Kidney tubule cell (primary cell): ENCODE measurements around the gene PXMP2.
"Not testable (repeated sequence)": the region's sequence is repeated elsewhere in the genome, so short reads cannot be mapped to it uniquely, and the experiment has no call there.

Source experiments
- DNase-seq: peaks from one replicate; pipeline ENCODE4 v3.0.0-alpha.2; 2018; ENCODE audit warnings: low spot score

Gene PXMP2

DNA sequence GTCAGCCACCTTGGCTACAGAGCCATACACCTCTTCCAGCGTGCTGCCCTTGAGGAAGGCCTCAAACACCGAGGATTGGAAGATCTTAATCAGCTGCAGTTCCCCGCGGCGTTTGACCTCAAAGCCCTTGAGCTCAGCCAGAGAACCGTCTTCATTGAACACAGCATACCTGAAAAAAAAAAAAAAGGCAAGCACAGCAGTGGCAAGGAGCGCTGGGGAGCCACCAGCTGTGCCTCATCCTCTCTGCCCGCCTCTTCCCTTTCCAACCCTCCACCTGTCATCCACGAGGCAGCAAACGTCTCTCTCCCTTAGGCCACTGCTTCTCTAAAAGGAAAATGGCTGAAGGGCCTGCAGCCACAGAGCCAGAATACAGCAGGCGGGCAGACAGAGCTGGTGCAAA, 26.4 kb upstream of the PXMP2 start:
- DNase-seq, result no peak

DNA sequence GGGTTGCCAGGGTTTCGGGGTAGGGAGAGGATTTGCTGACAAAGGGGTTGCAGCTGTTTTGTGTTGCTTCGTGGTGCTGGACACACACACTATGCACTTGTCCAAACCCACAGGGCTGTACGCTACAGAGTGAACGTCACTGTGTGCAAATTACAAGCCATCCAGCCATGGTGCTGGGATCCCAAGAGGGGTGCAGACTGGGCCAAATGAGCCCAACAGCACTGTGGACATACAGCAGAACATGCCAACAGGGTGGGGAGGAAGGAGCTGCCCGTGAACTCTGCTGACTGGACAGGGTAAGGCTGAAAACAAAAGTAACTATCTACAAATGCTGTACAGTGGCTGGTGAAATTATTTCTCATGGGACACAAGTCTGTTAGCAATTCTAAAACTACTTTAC, 25.4 kb upstream of the PXMP2 start:
- no peak for DNase-seq

DNA sequence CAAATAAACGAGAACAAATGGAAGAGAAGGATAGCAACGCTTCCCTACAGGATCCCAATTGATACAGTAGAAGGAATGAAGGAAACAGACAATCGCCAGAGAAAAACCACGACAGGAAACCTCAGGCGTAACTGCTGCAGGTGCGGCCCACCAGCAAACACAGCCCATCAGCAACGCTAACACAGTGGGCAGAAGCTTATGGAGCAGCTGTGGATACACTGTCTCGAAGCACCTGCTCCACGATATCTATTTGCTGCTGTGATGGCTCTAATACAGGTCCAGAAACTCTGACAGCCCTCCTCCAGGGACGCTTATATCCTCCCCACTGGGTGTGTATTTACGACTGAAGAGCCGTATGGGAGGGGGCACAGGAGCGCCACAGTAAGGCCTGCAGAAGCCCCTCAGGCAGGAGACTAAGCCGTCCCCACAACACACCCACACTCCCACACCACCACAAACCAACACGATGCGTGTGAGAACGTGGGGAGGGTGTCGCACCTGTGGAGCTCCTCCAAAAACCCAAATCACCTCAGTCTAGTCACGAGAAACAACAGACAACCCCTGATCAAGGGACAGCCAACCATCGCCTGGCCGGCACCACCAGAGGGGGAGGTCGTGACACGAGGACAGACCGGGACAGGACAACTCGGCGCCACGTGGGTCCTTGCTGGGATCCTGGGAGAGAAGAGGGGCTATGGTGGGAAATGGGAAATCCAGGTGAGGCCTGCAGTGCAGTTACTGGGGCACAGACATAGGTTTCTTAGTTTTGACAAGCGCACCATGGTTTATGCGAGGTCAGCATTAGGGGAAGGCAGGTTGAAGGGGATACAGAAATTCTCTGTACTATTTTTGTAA, 24.3 kb upstream of the PXMP2 start:
- no peak for DNase-seq

GRCh38 chr12:132664206-132665148, 22.9 kb upstream of the PXMP2 start:
- no peak for DNase-seq

GRCh38 chr12:132665149-132665491, 22.3 kb upstream of the PXMP2 start:
- DNase-seq, result no peak

DNA sequence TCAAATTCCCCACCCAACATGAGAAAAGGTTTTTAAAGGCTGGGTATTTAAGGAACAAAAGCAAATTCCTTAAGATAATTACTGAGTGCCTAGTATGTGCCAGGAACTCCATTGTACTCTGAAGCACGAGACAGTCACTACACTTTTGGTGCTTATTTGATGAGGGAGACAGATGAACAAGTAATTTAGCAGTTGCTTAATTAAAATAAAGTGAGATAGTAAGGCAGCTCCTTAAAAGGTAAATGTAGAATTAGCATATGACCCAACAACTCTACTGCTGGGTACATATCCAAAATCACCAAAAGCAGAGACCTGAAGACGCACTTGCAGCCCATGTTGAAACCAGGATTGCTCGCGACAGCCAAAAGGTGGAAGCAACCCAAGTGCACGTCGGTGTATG, 21.6 kb upstream of the PXMP2 start:
- no peak for DNase-seq

- DNase-seq, result no peak
Measured at GRCh38 chr12:132668191-132669088, 18.9 kb upstream of the PXMP2 start.

DNA sequence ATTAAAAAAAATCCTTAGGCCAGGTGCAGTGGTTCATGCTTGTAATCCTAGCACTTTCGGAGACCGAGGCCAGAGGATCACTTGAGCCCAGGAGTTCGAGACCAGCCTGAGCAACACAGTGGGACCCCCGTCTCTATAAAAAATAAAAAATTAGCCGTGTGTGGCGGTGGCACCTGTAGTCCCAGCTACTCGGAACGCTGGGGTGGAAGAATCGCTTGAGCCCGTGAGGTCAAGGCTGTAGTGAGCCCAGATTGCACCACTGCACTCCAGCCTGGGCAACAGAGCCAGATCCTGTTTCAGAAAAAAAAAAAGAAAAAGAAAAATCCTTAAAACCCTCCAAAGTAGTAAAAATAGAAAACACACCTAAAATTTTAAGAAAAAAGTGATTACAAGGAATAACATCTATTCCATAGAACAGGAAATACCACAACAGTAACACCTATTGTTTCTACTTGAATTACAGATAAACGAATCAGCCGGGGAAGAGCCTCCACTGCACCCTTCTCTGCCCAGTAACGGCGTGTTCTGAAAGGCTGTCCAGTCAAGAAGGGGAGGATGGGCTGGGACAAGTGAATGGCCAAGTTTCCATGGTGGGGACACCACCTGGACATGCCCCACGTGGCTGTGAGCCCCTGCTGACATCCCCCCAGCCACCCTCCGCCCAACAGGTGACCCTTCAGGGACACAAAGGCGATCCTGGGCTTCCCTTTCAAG, 18.1 kb upstream of the PXMP2 start:
- DNase-seq, result peak; percentile 31

- DNase-seq, result no peak
Measured at GRCh38 chr12:132672116-132672515, 15.3 kb upstream of the PXMP2 start.

- no peak for DNase-seq
Measured at GRCh38 chr12:132672678-132673077, 14.7 kb upstream of the PXMP2 start.

DNA sequence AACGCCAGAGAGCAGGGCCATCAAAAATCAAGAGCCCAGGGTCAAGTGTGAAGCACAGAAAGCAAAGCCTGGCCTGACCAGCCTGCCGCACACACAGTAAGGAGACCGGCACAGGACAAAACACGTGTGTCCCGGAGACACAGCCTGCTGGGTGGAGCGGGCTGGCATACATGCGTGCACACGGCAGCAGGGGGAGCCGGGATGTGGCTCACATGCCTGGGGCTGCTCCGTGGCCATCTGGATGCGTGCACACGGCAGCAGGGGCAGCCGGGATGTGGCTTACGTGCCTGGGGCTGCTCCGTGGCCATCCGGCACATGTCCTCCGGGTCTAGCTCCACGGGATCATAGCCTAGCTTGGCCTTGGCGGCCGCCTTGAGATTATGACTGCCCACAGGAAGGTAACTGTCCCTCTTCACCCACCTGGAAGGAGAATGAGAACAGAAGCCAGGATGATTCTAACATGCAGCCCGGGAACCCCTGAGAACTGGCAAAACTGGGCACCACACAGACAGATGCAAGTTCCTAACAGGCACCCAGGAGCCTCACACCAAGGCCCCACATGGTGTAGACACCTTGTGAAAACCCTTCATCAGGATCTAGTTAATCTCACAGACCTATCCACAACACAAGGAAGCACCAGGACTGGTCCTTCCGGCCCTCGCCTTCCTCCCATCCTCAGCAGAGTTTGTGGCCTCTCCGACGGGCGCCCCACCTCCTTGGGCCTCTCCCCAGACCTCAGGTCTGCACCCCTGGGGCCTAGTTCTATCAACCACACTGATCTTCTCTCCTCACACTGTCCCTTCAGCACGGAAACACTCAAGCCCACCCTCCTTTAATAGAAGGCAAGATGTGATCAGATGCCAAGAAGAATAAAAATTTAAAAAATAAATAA, 13.9 kb upstream of the PXMP2 start:
- no peak for DNase-seq

- no peak for DNase-seq
Measured at GRCh38 chr12:132674561-132674960, 12.8 kb upstream of the PXMP2 start.

DNA sequence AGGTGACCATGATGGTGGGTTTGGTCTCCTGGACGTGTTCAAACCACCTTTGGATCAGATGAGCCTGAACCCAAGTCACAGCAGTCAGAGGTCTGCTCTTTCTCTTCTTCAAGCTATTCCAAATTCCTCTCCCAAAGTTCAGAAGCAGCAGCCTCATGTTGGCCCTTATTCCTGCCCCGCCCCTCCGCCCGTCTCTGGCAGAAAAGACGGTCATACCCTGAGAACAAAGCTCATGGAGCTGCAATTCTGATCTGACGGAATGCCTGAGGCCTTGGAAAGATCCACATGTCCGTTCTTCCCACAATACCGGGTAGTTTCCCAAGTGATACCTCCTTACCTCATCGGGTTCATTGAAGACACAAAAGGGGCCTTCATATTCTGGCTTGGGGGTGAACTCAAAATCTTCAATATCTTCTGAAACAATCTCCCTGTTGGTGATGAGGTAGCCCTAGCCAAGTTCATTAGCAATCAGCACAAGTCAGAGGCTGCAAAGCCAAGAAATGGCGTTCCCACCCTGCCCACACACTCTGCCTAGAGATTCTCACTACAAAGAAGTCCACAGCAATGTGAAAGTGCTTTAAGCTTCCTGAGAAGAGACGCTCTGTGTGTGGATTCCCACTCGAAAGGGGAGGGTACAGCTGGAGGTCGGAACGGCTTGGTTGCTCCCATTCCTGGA, 11.5 kb upstream of the PXMP2 start:
- DNase-seq, result no peak

- DNase-seq, result no peak
Measured at GRCh38 chr12:132677492-132677891, 9.9 kb upstream of the PXMP2 start.

DNA sequence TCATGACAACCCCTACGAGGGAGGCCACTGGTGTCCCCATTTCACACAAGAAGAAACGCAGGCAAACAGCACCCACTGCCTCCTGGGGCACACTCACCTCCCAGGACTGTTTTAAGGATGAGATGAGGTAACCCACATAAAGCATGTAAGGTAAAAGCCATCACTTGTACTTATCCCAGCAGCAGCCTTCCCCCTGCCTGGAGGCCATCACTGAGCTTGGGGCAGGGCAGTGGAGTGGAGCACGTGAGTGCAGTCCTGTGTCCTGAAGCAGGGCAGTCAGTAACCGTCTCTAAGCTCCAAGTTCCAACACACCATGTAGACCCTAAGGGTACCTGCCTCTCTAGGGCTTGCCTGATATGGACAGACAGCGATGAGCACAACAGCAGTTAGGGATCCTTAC, 2.0 kb upstream of the PXMP2 start:
- no peak for DNase-seq

GRCh38 chr12:132686825-132687210, 569 bp upstream of the PXMP2 start:
- DNase-seq, result no peak

- no peak for DNase-seq
Measured at GRCh38 chr12:132689227-132689626, 1.8 kb downstream of the PXMP2 start.

DNA sequence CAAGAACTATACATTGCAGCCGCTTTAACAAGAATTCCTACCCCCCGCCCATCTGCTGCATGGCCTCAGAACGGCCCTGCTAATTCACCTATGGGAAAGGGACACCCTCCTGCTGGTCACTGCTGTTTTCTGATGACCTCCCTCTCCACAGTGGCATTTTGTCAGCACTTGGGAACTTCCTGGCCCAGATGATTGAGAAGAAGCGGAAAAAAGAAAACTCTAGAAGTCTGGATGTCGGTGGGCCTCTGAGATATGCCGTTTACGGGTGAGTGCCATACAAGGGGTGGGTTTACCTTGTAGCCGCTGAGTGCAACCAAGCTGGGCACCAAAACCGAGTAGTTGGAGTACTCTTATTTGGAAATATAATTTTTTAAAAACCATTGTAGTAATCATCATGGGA, 2.7 kb downstream of the PXMP2 start:
- no peak for DNase-seq

DNA sequence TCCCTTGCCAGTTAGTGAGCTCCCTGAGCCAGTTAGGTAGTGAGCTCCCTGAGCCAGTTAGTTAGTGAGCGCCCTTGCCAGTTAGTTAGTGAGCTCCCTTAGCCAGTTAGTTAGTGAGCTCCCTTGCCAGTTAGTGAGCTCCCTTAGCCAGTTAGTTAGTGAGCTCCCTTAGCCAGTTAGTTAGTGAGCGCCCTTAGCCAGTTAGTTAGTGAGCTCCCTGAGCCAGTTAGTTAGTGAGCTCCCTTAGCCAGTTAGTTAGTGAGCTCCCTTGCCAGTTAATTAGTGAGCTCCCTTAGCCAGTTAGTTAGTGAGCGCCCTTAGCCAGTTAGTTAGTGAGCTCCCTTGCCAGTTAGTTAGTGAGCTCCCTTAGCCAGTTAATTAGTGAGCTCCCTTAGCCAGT, 4.6 kb downstream of the PXMP2 start:
- not testable (repeated sequence) for DNase-seq

DNA sequence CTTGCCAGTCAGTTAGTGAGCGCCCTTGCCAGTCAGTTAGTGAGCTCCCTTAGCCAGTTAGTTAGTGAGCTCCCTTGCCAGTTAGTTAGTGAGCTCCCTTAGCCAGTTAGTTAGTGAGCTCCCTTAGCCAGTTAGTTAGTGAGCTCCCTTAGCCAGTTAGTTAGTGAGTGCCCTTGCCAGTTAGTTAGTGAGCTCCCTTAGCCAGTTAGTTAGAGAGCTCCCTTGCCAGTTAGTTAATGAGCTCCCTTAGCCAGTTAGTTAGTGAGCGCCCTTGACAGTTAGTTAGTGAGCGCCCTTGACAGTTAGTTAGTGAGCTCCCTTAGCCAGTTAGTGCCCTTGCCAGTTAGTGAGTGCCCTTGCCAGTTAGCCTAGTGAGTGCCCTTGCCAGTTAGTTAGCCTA, 7.5 kb downstream of the PXMP2 start:
- DNase-seq, result not testable (repeated sequence)
